HG03108 (cell line): ENCODE measurements around the gene BNIP3.

Source experiments
- ATAC-seq: cut with Tn5 transposase; IDR thresholded peaks from one replicate; pipeline ENCODE4 v1.9.1; 2021; ENCODE audit warnings: moderate library complexity; ENCODE audit not compliant: unreplicated experiment

The BNIP3 gene

DNA sequence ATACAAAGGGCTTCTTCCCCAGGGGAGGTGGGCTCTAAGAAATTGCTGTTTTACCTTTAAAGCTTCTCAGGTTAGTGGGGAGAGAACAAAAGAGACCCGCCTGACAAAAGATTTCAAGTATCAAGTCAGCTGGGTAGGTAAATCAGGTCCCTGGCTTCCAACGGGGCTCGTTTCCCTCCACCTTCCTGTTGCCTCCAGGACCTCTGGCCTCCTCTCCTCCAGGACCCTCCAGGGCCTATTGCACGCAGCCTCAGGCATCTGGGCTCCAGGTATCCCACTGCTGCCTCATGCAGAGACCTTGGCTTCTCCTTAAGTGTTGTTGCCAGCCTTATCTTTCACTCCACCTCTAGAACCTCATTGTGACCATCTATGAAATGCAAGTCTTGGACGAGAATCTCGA lies 2.9 kb downstream of the BNIP3 start:
- no peak for ATAC-seq

- ATAC-seq = no peak
Observed at GRCh38 chr10:131978366-131978765, 3.4 kb downstream of the BNIP3 start.

DNA sequence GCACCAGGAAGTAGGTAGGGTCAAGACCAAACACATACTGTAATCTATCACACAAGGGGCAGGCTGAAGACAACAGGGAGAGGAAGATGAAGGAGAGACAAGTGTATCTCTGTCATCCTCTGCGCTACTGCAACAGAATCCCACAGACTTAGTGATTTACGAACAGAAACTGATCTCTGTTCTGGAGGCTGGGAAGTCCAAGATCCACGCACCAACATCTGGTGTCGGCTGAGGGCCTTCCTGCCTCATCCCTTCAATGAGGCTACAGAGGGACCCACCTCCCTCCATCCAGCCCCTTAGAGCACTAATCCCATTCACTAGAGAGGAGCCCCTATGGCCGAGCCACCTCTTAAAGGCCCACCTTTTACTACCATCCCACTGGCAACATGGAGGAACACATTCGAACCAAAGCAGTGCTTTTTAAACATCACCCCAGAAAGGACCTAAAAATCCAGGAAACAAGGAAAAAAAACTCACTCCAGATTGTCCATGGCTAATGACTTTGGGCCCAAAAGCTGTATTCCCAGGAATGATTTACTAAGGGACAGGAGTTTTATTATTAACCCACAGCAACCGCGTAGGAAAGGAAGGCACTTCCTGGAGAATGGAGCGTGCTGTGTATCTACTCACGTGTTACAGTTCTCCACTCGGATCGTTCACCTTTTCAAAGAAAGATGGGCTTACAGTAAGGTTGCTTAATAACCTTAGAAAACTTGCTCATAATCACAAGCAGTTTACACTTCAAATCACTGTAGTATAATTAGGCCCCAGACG lies 4.2 kb downstream of the BNIP3 start:
- ATAC-seq = no peak

- no peak for ATAC-seq
Observed at GRCh38 chr10:131975796-131976195, 5.9 kb downstream of the BNIP3 start.

GRCh38 chr10:131975003-131975402 lies 6.7 kb downstream of the BNIP3 start:
- no peak for ATAC-seq

DNA sequence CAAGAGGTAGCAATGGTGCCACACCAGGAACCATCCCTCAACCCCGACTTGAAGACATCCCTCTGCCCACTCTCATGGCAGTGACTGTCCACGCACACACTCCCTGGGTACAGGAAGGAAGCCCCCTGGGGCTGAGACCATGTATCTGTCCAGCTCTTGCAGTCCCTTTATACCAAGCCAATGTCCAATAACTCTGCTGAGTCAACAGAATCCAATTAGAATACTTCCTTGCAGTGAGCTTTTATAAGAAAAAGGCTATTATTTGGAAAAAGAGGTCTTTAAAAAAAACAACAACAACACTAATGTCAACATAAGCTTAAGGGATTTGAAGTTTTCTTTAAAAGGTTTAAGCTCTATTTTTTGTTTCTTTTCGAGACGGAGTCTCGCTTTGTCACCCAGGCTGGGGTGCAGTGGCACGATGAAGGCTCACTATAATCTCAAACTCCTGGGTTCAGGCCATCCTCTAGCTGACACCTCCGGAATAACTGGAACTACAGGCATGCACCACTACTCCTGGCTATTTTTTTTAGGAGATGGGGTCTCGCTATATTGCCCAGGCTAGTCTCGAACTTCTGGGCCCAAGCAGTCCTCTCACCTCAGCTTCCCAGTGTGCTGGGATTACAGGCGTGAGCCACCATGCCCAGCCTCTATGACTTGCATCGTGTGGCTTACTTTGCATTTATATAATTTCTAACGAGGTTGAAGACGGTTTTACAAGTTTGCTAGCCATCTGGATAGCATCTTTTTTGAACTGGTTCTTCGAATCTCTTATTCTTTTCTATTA lies 7.5 kb downstream of the BNIP3 start:
- ATAC-seq = no peak

DNA sequence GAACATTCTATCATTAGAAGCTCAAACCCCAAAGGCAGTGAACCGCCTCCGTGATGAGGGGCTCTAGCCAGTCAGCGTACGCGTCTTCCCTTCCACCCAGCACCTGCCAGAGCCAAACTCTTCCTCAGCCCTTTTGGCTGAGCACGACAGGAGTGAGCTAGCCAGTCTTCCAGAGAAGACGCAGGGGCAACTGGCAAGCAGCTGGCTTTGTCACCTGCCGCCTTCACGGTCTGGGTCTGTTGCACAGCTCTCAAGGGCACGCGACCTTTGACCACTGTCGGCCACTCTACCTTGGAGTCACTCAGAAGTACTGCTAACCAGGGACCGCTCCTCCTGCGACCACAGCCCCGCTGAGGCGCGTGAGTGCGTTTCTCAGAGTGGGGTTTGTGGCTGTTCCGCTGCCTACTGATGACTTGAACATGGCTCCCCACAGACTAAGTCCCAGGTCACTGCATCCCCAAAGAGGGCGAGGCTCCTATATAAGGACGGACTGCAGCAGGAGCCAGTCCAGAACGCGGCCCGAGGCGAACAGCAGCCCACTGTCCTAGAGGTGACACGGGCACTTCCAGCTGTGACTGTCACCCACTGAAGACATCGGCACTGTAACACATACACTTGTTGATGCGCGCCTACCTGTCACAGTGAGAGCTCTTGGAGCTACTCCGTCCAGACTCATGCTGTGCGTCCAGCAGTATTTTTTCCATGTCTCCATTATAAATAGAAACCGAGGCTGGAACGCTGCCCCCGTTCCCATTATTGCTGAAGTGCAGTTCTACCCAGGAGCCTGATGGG lies 8.4 kb downstream of the BNIP3 start:
- no peak for ATAC-seq

DNA sequence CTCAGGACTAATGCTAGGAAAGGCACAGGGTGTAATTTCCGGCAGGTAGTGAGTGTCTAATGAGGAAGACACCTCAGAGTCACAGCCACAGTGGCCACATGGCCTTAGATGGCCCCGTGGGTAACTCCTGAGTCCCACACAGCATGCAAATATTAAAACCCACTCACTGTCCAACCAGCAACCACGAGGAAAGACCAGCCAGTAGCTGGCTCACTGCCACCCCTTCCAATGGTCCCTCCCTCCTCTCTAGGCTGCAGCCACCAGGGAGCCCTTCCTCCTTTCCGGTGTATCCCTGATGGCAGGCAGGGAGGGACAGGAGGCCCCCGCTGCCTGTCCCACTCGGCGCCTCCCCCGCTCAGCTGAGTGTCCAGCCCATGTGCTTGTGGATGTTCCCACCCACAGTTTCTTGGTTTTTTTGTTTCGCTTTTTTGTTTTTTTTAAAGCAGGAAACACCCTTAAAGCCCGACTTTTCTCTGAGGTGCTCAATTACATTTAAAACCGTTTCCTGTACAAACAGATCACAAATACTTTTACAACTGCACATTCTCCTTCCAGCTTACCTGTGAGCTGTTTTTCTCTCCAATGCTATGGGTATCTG lies 9.2 kb downstream of the BNIP3 start:
- ATAC-seq = no peak

GRCh38 chr10:131971591-131971990 lies 10.1 kb downstream of the BNIP3 start:
- ATAC-seq = no peak

DNA sequence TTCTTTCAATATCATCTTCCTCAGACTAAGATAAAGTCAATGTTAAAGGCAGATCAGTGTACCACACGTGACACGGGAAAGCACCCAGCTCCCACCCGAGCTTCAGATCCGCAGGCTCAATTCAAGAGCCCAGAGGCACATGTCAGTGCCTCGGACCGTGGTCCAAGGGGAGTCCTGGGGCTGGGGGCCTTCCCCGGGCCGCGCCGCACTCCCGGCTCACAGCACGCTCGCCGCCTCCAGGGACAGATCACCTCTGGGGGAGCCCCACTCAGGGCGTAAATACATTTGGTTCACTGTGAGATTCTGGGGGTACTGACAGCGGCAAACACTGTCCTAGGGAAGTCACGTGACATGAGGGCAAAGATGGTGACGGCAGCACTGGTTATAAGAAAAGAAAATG lies 10.8 kb downstream of the BNIP3 start:
- ATAC-seq = no peak

DNA sequence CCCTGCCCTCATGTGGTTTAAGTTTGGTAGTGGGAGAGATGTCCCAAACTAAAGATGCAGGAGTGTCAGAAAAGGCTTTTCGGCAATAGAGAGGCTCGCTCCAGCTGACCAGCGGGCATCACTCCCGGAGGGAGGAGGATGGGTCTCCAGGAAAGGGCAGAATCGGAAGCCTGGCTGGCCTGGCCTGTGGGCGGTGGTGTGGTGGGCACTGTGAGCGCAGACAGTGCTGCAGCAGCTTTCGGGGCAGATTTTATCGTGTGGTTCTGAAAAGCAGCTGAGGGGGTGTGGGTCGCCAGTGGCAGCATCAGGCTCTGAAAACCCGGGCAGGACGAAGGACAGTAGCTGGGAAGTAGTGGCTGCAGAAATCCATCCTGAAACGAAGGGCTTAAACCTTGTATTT lies 12.8 kb downstream of the BNIP3 start:
- ATAC-seq = no peak

DNA sequence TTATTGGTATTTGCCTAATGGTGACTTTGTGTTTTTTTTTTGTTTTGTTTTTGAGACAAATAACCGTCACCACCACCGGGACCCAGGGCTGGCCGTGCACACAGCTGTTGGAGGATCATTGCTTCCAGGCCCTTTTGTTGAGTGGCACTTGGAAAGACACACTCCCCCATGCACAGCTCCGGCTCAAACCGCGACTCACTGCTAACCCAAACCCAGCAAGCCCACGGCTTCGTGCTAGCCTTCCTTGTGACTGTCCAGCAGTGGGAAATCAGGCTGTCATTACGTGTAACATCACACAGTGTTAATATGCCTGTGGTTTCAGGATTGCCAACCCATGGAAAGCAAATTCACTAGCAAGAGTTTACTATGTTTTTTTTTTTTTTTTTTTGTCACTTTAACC lies 17.4 kb downstream of the BNIP3 start:
- no peak for ATAC-seq

GRCh38 chr10:131963811-131964210 lies 17.9 kb downstream of the BNIP3 start:
- ATAC-seq = no peak

DNA sequence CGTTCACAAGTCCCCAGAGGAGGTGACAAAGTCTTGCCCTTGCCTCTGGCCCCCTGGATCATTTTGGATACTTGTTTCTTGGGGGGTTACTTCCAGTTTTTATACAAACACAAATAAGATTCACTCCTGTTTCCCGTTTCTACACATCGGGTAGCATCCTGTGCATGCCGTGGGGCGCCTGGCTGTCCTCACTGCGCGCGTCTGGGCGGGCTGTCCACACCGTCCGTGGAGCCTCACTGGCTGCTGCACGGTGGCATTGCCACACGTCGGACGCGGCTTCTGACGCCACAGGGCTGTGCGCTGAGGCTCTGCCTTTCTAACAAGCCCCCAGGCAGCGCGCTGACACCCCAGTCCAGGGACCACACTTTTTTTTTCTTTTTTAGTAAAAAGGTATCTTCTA lies 18.4 kb downstream of the BNIP3 start:
- no peak for ATAC-seq

DNA sequence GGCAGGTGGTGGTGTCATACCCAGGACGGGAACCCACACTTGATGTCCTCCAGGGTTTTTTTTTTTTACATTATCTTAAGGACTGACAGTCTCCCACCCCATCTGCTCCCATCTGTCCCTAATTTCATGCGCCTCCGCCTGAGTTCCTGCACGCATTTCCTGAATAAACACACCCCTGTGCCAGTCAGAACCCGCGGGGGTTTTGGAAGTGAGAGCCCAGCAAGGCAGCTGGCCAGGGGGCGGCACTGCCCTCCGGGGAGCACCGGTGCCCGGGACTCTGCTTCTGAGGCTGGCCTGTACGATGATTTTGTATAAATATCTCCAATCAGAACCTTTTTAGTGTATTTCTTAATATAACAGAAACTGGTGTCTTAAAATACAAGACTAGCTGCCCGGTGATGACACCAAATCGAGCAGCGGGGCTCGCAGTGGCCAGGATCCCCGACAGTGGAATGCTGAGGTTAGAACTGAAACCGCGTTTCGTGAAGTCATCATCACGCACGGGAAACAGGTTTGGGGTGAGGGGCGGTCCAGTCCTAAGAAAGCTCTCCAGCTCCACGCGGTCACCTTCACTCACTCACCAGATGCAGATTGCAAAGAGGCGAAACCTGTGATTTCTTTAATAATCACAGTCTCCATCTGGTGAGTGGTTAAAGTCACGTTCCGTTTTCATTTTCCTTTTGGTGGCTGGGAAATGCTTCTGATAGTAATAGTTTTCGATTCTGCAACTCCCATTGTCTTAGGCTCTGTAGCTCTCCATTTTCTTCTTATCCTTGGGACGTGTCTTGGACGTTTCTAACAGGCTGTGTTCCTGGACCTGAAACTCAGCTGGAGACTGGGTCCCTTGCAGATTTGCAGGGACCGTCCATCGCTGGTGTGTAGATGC lies 19.7 kb downstream of the BNIP3 start:
- ATAC-seq = no peak

DNA sequence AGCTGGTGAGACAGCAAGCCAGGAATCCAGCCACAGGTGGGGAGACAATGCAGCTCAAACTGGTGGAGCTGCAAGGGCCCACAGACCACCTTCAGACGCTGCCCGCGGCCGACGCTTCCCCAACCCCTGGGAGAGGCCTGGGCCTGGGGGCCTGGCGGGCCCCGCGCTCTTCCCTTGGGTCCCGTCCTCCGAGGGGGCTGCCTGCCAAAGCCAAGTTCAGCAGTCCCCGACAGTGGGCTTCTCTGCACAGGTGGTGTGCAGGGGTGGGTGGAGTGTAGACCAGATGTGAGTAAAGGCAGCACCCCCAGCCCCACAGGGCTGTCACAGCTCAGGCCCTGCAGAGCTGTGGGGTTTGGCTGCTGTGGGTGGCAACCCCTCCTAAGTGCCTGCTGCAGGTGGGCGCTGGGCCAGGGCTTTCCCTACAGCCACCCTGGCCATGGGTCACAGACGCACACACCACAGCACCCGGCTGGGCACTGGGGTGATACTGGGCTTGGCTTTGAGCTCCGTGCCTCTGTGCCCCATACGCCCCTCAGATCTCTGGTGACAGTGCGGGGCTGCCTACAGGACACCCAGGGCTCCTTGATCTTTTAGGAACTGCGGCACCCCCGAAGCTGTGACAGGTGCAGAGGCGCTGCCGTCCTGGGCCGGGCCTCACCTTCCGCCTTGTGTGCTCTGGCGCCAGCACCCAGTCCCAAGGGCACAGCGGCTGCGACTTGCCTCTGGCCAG lies 20.5 kb downstream of the BNIP3 start:
- no peak for ATAC-seq

GRCh38 chr10:131960631-131961046 lies 21.1 kb downstream of the BNIP3 start:
- ATAC-seq = no peak

- ATAC-seq = no peak
Observed at GRCh38 chr10:131959841-131960240, 21.9 kb downstream of the BNIP3 start.

DNA sequence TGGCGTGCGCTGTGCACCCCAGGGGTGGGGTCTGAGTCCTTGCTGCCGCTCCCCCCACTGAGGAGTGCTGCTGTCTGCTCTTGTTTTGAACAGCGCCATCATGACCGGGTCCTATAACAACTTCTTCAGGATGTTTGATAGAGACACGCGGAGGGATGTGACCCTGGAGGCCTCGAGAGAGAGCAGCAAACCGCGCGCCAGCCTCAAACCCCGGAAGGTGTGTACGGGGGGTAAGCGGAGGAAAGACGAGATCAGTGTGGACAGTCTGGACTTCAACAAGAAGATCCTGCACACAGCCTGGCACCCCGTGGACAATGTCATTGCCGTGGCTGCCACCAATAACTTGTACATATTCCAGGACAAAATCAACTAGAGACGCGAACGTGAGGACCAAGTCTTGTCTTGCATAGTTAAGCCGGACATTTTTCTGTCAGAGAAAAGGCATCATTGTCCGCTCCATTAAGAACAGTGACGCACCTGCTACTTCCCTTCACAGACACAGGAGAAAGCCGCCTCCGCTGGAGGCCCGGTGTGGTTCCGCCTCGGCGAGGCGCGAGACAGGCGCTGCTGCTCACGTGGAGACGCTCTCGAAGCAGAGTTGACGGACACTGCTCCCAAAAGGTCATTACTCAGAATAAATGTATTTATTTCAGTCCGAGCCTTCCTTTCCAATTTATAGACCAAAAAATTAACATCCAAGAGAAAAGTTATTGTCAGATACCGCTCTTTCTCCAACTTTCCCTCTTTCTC lies 26.0 kb downstream of the BNIP3 start:
- no peak for ATAC-seq
